HG02840 (cell line): ENCODE results near the gene SIGMAR1.

Experiments
- ATAC-seq: cut with Tn5 transposase; IDR thresholded peaks from one replicate; pipeline ENCODE4 v1.9.1; 2021; ENCODE audit warnings: mild to moderate bottlenecking, moderate library complexity, moderate number of reproducible peaks; ENCODE audit not compliant: unreplicated experiment, low FRiP score

Gene SIGMAR1

GRCh38 chr9:34637356-34638137 lies at the start of gene SIGMAR1:
SIGMAR1 (minus strand) TSS chr9:34637787; CDS start chr9:34637697, 90 bp downstream.
- ATAC-seq, result peak; percentile 86

GRCh38 chr9:34686732-34687131 lies 49.1 kb upstream of the SIGMAR1 start:
- no peak for ATAC-seq

GRCh38 chr9:34686231-34686630 lies 48.6 kb upstream of the SIGMAR1 start:
- ATAC-seq, result no peak

- ATAC-seq, result no peak
Measured at GRCh38 chr9:34685591-34685990, 48.0 kb upstream of the SIGMAR1 start.

GRCh38 chr9:34684816-34685215 lies 47.2 kb upstream of the SIGMAR1 start:
- ATAC-seq, result no peak

GRCh38 chr9:34684145-34684544 lies 46.6 kb upstream of the SIGMAR1 start:
- no peak for ATAC-seq

GRCh38 chr9:34675869-34676268 lies 38.3 kb upstream of the SIGMAR1 start:
- ATAC-seq, result no peak

GRCh38 chr9:34675048-34675714 lies 37.6 kb upstream of the SIGMAR1 start:
- no peak for ATAC-seq

- ATAC-seq, result no peak
Measured at GRCh38 chr9:34674440-34674839, 36.9 kb upstream of the SIGMAR1 start.

- no peak for ATAC-seq
Measured at GRCh38 chr9:34671307-34671706, 33.7 kb upstream of the SIGMAR1 start.

GRCh38 chr9:34669809-34670562 lies 32.4 kb upstream of the SIGMAR1 start:
- no peak for ATAC-seq

- peak; percentile 55 for ATAC-seq
Measured at GRCh38 chr9:34665381-34666250, 28.0 kb upstream of the SIGMAR1 start.

- no peak for ATAC-seq
Measured at GRCh38 chr9:34665067-34665380, 27.4 kb upstream of the SIGMAR1 start.

GRCh38 chr9:34664281-34665066 lies 26.9 kb upstream of the SIGMAR1 start:
- no peak for ATAC-seq

- ATAC-seq, result no peak
Measured at GRCh38 chr9:34663303-34663605, 25.7 kb upstream of the SIGMAR1 start.

- no peak for ATAC-seq
Measured at GRCh38 chr9:34662526-34663302, 25.1 kb upstream of the SIGMAR1 start, which contains the start of gene CCL27. CCL27 (minus strand) TSS chr9:34662657; CDS start chr9:34662633, 24 bp downstream.

GRCh38 chr9:34659592-34660253 lies 22.1 kb upstream of the SIGMAR1 start:
- no peak for ATAC-seq

- ATAC-seq, result no peak
Measured at GRCh38 chr9:34658461-34658860, 20.9 kb upstream of the SIGMAR1 start.
